Measurements from ENCODE around the gene MAOB.

The MAOB gene

GRCh38 chrX:43743100-43743822 is 139.0 kb downstream of the MAOB start:
- no peaks in the 10 kb centered on the region for H3K4me1 ChIP-seq (ENCODE audit: control insufficient read depth, insufficient read depth, low read length)
- H3K27ac ChIP-seq (ENCODE audit: extremely low read depth, low read depth, low read length): no peak overlapping the region
- peaks cover 0 to 21% of the 10 kb centered on the region in 2 experiments; a peak in 1 of 3 replicates for H3K36me3 ChIP-seq (ENCODE audit: control insufficient read depth in 2 of 2, insufficient read depth in 1 of 2, low read length in 2 of 2)
- no peak overlapping the region for H3K4me3 ChIP-seq (ENCODE audit: low read depth, low read length)
- H3K9me3 ChIP-seq (ENCODE audit: control insufficient read depth, insufficient read depth, low read depth, low read length): no peaks in the 10 kb centered on the region
- POLR2A ChIA-PET: no interaction called here
- TF ChIP-seq BCL6B (tag by site-specific recombination; IDR thresholded peaks at IDR 0.05): no peak
- TF ChIP-seq ZNF311 (tag by site-specific recombination; IDR thresholded peaks at IDR 0.05; ENCODE audit: borderline replicate concordance): no peak
- TF ChIP-seq ZNF335 (tag by site-specific recombination; conservative IDR thresholded peaks at IDR 0.05): no peak
- no peak for TF ChIP-seq ZNF777 (tag by site-specific recombination; IDR thresholded peaks at IDR 0.05; ENCODE audit: borderline replicate concordance)
- no peak for TF ChIP-seq ZNF366 (tag by site-specific recombination; conservative IDR thresholded peaks at IDR 0.05)
- no peak for TF ChIP-seq TSHZ1 (tag by site-specific recombination; IDR thresholded peaks at IDR 0.05; ENCODE audit: borderline replicate concordance)
- TF ChIP-seq ZNF341 (tag by site-specific recombination; IDR thresholded peaks at IDR 0.05; ENCODE audit: low read depth): no peak
- CTCF ChIA-PET: no interaction called here

GRCh38 chrX:43741843-43742573 is 140.2 kb downstream of the MAOB start:
- H3K9me3 ChIP-seq (ENCODE audit: control insufficient read depth, insufficient read depth, low read depth, low read length): no peaks in the 10 kb centered on the region
- no peak overlapping the region for H3K27ac ChIP-seq (ENCODE audit: extremely low read depth, low read depth, low read length)
- H3K4me3 ChIP-seq (ENCODE audit: low read depth, low read length): no peak overlapping the region
- TF ChIP-seq ZNF274 (IDR thresholded peaks at IDR 0.05; ENCODE audit: low read length) (no peak), ZNF274 (tag by site-specific recombination; IDR thresholded peaks at IDR 0.05; ENCODE audit: borderline replicate concordance) (no peak), ZNF391 (tag by site-specific recombination; IDR thresholded peaks at IDR 0.05; ENCODE audit: borderline replicate concordance, low read depth) (no peak), HOXD13 (CRISPR knock-in tag; IDR thresholded peaks at IDR 0.05; ENCODE audit: borderline replicate concordance) (no peak), REST (tag by site-specific recombination; IDR thresholded peaks at IDR 0.05) (no peak), OSR2 (tag by site-specific recombination; IDR thresholded peaks at IDR 0.05) (no peak)
- H3K4me1 ChIP-seq (ENCODE audit: control insufficient read depth, insufficient read depth, low read length): no peaks in the 10 kb centered on the region
- ChIA-PET CTCF (interaction anchor here (1.8 kb wide), 1 partner anchor 8 kb away, joined by 8 read pairs; no protein-coding TSS in a partner anchor), POLR2A (no interaction called here)
- peaks cover 0 to 21% of the 10 kb centered on the region in 2 experiments; a peak in 1 of 3 replicates for H3K36me3 ChIP-seq (ENCODE audit: control insufficient read depth in 2 of 2, insufficient read depth in 1 of 2, low read length in 2 of 2)
